ENCODE results near the gene GAREM1. TPM values are rescaled to one million over a fixed set of nuclear protein-coding genes. Genes with fewer than 3 reads are reported as not detected.
"Not testable (repeated sequence)": the region's sequence is repeated elsewhere in the genome, so short reads cannot be mapped to it uniquely, and the experiment has no call there.

GAREM1 gene
- total and polyA plus RNA-seq, 2 of the 8 experiments (the other 6 are each of a cell fraction or from before 2014, with no cell fraction given): 3.6 to 9.2 TPM

GRCh38 chr18:32291623-32292022, 179.1 kb downstream of the GAREM1 start:
- H2BK20ac ChIP-seq (ENCODE audit: low read length); H3K23me2 ChIP-seq (ENCODE audit: low read depth, low read length); POLR2A ChIA-PET (ENCODE audit: partially characterized antibody); H3K23ac ChIP-seq (ENCODE audit: insufficient read length); H4K5ac ChIP-seq (ENCODE audit: insufficient read length, low read depth, low read length); H2BK15ac ChIP-seq (ENCODE audit: low read length); H2BK12ac ChIP-seq (ENCODE audit: low read depth, low read length); H3K4me3 ChIP-seq (ENCODE audit: extremely low read depth in 1 of 4, insufficient read depth in 2 of 4, low read depth in 3 of 4, low read length in 4 of 4); H4K91ac ChIP-seq (replicated peaks; ENCODE audit: insufficient read length, low read length); H3K9ac ChIP-seq (replicated peaks in 1 of 4; ENCODE audit: extremely low read depth in 1 of 4, low read depth in 3 of 4, low read length in 3 of 4); H4K8ac ChIP-seq (ENCODE audit: extremely low read depth, insufficient read depth, low read length); H3K18ac ChIP-seq (ENCODE audit: extremely low read depth, low read length); H3K79me2 ChIP-seq (ENCODE audit: control insufficient read depth in 1 of 2, insufficient read depth in 2 of 2, low read length in 2 of 2); H3K4me2 ChIP-seq (ENCODE audit: insufficient read depth in 1 of 2, low read depth in 2 of 2, low read length in 2 of 2); H3K36me3 ChIP-seq (ENCODE audit: control insufficient read depth in 2 of 4, insufficient read depth in 4 of 4, low read length in 3 of 4); H2BK5ac ChIP-seq (ENCODE audit: low read depth, low read length); H2AK5ac ChIP-seq (ENCODE audit: low read depth, low read length); H3K14ac ChIP-seq (ENCODE audit: insufficient read length); H3K27ac ChIP-seq (ENCODE audit: low read depth, low read length); H4K20me1 ChIP-seq (replicated peaks in 1 of 2; ENCODE audit: control insufficient read depth in 1 of 2, insufficient read depth in 2 of 2, low read length in 2 of 2); H3K27me3 ChIP-seq (replicated peaks in 1 of 4; ENCODE audit: control insufficient read depth in 3 of 4, extremely low read depth in 1 of 4, insufficient read depth in 3 of 4, low read length in 3 of 4); H3K9me3 ChIP-seq (ENCODE audit: insufficient read depth in 2 of 2, low read depth in 1 of 2, low read length in 1 of 2); H3K4ac ChIP-seq (replicated peaks; ENCODE audit: insufficient read length, low read depth, low read length); FAIRE-seq; H3K79me1 ChIP-seq (ENCODE audit: low read depth, low read length); H2AFZ ChIP-seq (ENCODE audit: low read length); H3K56ac ChIP-seq (replicated peaks; ENCODE audit: insufficient read length, low read depth, low read length); DNase-seq (ENCODE audit: low read depth in 1 of 2, low spot score in 2 of 2); H3K4me1 ChIP-seq (replicated peaks in 1 of 4; ENCODE audit: control insufficient read depth in 3 of 4, insufficient read depth in 4 of 4, low read length in 3 of 4); H2BK120ac ChIP-seq (replicated peaks; ENCODE audit: low read depth, low read length): not testable (repeated sequence)
- CTCF ChIA-PET (ENCODE audit: partially characterized antibody): interaction anchor here (1.5 to 3.1 kb wide), 3 partner anchors 31 to 261 kb away, joined by 3 to 19 read pairs (median 6); no protein-coding TSS in a partner anchor
- WGBS, 2 experiments (ENCODE audit: extremely low coverage in 1 of 2, insufficient coverage in 1 of 2, insufficient read length in 1 of 2, insufficient replicate concordance in 2 of 2, low coverage in 1 of 2, low lambda C conversion rate in 2 of 2, missing lambda C conversion rate in 1 of 2): 95% methylated on average over 3 of the region's 3 CpGs; no CpG with 5 or more reads in 1 of the 2 experiments

All from H1 (cell line).